Sigmoid colon (tissue), 3 donors: ENCODE measurements around the gene CLPSL2.

Source experiments
- POLR2A ChIP-seq, 2 donors: fragments of 450-650 bp; IDR thresholded peaks; one replicate each; pipeline ENCODE4 v1.6.1; 2016; ENCODE audit warnings: antibody characterized with exemption in 2 of 2, mild to moderate bottlenecking in 2 of 2, moderate library complexity in 2 of 2
- TF ChIP-seq, protein P1 (sequence below), 4 experiments: fragments of 450-650 bp in 3 of 4; fragments of 200-600 bp in 1 of 4; IDR thresholded peaks; one replicate each; pipeline ENCODE4 v1.5.1; 2016 to 2019; ENCODE audit warnings: antibody characterized with exemption in 4 of 4, mild to moderate bottlenecking in 3 of 4, moderate library complexity in 2 of 4

DNA sequence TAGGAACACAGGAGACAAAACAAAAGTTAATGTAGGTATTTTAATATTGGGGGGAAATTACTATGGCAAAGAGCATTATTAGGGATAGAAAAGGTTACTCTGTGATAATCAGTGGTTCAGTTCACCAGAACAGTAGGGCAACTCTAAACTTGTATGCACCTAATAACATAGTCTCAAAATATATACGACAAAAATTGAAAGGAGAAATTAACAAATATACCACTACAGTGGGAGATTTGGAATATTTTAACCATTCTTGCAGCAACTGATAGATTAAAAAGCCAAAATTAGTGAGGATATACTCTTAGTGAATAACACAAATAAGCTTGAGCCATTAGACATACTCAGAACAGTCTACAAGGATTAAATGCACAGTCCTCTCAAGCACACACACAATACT is 28.5 kb upstream of the CLPSL2 start:
- TF ChIP-seq, protein P1, sequence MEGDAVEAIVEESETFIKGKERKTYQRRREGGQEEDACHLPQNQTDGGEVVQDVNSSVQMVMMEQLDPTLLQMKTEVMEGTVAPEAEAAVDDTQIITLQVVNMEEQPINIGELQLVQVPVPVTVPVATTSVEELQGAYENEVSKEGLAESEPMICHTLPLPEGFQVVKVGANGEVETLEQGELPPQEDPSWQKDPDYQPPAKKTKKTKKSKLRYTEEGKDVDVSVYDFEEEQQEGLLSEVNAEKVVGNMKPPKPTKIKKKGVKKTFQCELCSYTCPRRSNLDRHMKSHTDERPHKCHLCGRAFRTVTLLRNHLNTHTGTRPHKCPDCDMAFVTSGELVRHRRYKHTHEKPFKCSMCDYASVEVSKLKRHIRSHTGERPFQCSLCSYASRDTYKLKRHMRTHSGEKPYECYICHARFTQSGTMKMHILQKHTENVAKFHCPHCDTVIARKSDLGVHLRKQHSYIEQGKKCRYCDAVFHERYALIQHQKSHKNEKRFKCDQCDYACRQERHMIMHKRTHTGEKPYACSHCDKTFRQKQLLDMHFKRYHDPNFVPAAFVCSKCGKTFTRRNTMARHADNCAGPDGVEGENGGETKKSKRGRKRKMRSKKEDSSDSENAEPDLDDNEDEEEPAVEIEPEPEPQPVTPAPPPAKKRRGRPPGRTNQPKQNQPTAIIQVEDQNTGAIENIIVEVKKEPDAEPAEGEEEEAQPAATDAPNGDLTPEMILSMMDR (IDR thresholded peaks at IDR 0.05), result no peak
- no peak for TF ChIP-seq POLR2A (IDR thresholded peaks at IDR 0.05)
